Vagina (tissue), 2 donors: ENCODE measurements around the gene EP400.

ENCODE experiments used
- CTCF ChIP-seq, 3 experiments: fragments of 450-650 bp in 2 of 3; fragments of 200-600 bp in 1 of 3; sonication (generic) in 1 of 3; IDR thresholded peaks; one replicate each; pipeline ENCODE4 v1.5.1; 2017 to 2019; ENCODE audit warnings: antibody characterized with exemption in 3 of 3, mild to moderate bottlenecking in 2 of 3, moderate library complexity in 2 of 3
- POLR2A ChIP-seq, 2 donors: fragments of 450-650 bp; IDR thresholded peaks; one replicate each; pipeline ENCODE4 v1.6.1; 2017; ENCODE audit warnings: antibody characterized with exemption in 2 of 2, mild to moderate bottlenecking in 2 of 2, moderate library complexity in 2 of 2
- POLR2AphosphoS5 ChIP-seq, 2 donors: sonication (generic); formaldehyde crosslinking; IDR thresholded peaks; one replicate each; pipeline ENCODE4 v1.9.0; 2017; ENCODE audit warnings: antibody characterized with exemption in 2 of 2, mild to moderate bottlenecking in 2 of 2, low read depth in 1 of 2; ENCODE audit not compliant: insufficient read depth in 1 of 2

DNA sequence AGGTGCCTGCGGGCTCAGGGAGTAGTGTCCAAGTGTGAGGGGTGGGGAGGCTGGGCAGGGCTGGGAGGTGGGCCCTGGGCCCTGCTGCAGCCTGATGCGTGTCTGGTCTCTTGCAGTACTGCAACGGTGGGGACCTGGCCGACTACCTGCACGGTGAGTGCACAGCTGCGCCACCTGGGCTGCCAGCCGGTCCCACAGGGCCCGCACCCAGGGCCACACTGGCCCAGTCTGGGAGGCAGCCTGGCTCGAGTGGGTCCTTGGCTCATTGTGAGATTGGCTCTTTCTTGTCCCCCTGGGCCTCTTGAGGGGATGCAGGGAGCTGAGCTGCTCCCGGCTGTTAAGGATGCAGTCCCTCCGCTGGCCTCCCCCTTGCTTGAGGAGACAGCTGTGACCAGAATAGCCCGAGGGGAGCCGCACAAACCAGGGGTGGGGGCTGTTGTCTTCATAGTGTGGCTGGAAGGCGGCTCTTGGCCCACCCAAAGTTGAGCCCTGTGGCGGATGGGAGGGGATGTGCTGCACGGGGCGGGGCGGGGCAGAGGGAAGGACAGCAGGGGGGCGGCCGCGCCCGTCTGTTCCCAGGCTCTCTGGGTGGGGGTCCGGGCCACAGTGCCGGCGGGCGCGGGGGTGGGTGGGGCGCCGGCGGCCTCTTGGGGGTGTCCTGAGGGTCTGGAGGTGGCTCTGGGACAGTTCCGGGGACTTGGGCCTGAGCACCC is 42.2 kb upstream of the EP400 start:
- no peak for TF ChIP-seq POLR2AphosphoS5 (IDR thresholded peaks at IDR 0.05; ENCODE audit: insufficient read depth in 1 of 2, low read depth in 1 of 2)
- no peak for TF ChIP-seq CTCF (IDR thresholded peaks at IDR 0.05)
- no peak for TF ChIP-seq POLR2A (IDR thresholded peaks at IDR 0.05)
